SK-N-MC (cell line): ENCODE data around the gene PLG.
"Not testable (repeated sequence)": the region's sequence is repeated elsewhere in the genome, so short reads cannot be mapped to it uniquely, and the experiment has no call there.

Experiments used
- DNase-seq: peaks from one replicate; pipeline ENCODE4 v3.0.0-alpha.2; 2011; ENCODE audit warnings: low read depth, low spot score
- H3K27ac ChIP-seq: fragments of 200-600 bp; sonication (generic); 2 replicates; pipeline ENCODE4 v1.5.1; 2016; ENCODE audit warnings: mixed run types
- H3K36me3 ChIP-seq: fragments of 200-600 bp; sonication (generic); 2 replicates; pipeline ENCODE4 v1.6.1; 2017; ENCODE audit warnings: antibody characterized with exemption, low read length, mixed read lengths; ENCODE audit not compliant: insufficient read depth
- H3K4me3 ChIP-seq: fragments of 200-600 bp; sonication (generic); 2 replicates; pipeline ENCODE4 v1.5.1; 2016
- H3K9ac ChIP-seq: fragments of 200-600 bp; sonication (generic); 2 replicates; pipeline ENCODE4 v1.8.0; 2017; ENCODE audit warnings: mixed run types, mixed read lengths; ENCODE audit not compliant: insufficient read length
- H3K9me3 ChIP-seq: fragments of 200-600 bp; sonication (generic); 2 replicates; pipeline ENCODE4 v1.6.1; 2017; ENCODE audit warnings: low read depth, mild to moderate bottlenecking, antibody characterized with exemption, low read length, moderate library complexity, mixed read lengths
- EZH2 ChIP-seq: fragments of 200-600 bp; sonication (generic); IDR thresholded peaks from one replicate; pipeline ENCODE4 v1.6.1; 2017; ENCODE audit warnings: antibody characterized with exemption
- FOXP2 ChIP-seq: optimal IDR thresholded peaks from 2 replicates; pipeline ENCODE3; 2011; ENCODE audit warnings: mild to moderate bottlenecking, moderate library complexity; ENCODE audit not compliant: insufficient read depth; ENCODE audit errors: extremely low read length, control extremely low read depth
- POLR2AphosphoS5 ChIP-seq: IDR thresholded peaks from 2 replicates; pipeline ENCODE4 v1.6.1; 2012; ENCODE audit warnings: mild to moderate bottlenecking, low read depth, low read length, borderline replicate concordance

Gene PLG

DNA sequence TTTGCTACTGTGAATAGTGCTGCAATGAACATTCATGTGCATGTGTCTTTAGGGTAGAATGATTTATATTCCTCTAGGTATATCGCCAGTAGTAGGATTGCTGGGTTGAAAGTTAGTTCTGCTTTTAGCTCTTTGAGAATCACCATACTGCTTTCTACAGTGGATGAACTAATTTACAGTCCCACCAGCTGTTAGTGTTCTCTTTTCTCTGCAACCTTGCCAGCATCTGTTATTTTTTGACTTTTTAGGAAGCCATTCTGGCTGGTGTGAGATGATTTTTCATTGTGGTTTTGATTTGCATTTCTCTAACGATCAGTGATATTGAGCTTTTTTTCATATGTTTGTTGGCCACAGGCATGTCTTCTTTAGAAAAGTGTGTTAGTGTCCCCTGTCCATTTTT, 40.0 kb downstream of the PLG start:
- Histone ChIP-seq H3K9ac (no peak overlapping the region), H3K27ac (no peak overlapping the region), H3K9me3 (no peaks in the 10 kb centered on the region), H3K4me3 (no peak overlapping the region), H3K36me3 (no peaks in the 10 kb centered on the region)
- no peak for DNase-seq
- TF ChIP-seq FOXP2 (no peak), POLR2AphosphoS5 (no peak), EZH2 (no peak)

- H3K27ac ChIP-seq: no peak overlapping the region
- no peaks in the 10 kb centered on the region for H3K9me3 ChIP-seq
- TF ChIP-seq EZH2 (no peak), FOXP2 (no peak), POLR2AphosphoS5 (no peak)
- no peak overlapping the region for H3K9ac ChIP-seq
- no peaks in the 10 kb centered on the region for H3K36me3 ChIP-seq
- H3K4me3 ChIP-seq: no peak overlapping the region
- no peak for DNase-seq
Observed at GRCh38 chr6:160750276-160750689, 48.2 kb downstream of the PLG start.

DNA sequence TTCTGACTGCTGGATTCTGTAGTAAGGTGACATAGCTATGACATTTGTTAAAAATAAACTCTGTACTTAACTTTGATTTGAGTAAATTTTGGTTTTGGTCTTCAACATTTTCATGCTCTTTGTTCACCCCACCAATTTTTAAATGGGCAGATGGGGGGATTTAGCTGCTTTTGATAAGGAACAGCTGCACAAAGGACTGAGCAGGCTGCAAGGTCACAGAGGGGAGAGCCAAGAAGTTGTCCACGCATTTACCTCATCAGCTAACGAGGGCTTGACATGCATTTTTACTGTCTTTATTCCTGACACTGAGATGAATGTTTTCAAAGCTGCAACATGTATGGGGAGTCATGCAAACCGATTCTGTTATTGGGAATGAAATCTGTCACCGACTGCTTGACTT, 51.2 kb downstream of the PLG start:
- H3K36me3 ChIP-seq, DNase-seq, H3K9me3 ChIP-seq, H3K27ac ChIP-seq, H3K4me3 ChIP-seq, H3K9ac ChIP-seq: not testable (repeated sequence)

GRCh38 chr6:160755165-160755564, 53.1 kb downstream of the PLG start:
- no peaks in the 10 kb centered on the region for H3K9me3 ChIP-seq
- TF ChIP-seq FOXP2: no peak
- no peak for TF ChIP-seq EZH2
- TF ChIP-seq POLR2AphosphoS5: no peak
- DNase-seq: no peak
- H3K27ac ChIP-seq: no peak overlapping the region
- H3K9ac ChIP-seq: no peak overlapping the region
- H3K4me3 ChIP-seq: no peak overlapping the region
- H3K36me3 ChIP-seq: no peaks in the 10 kb centered on the region

- no peak for TF ChIP-seq EZH2
- no peak for TF ChIP-seq POLR2AphosphoS5
- TF ChIP-seq FOXP2: no peak
- Histone ChIP-seq H3K36me3 (no peaks in the 10 kb centered on the region), H3K9ac (no peak overlapping the region), H3K4me3 (no peak overlapping the region), H3K27ac (no peak overlapping the region), H3K9me3 (no peaks in the 10 kb centered on the region)
- DNase-seq: no peak
Observed at GRCh38 chr6:160756021-160756420, 54.0 kb downstream of the PLG start.

GRCh38 chr6:160756871-160757270, 54.8 kb downstream of the PLG start:
- no peaks in the 10 kb centered on the region; the same call in 1 of the 2 replicates for H3K9me3 ChIP-seq
- TF ChIP-seq FOXP2 (no peak), POLR2AphosphoS5 (no peak), EZH2 (no peak)
- no peak overlapping the region for H3K9ac ChIP-seq
- DNase-seq: no peak
- no peak overlapping the region for H3K27ac ChIP-seq
- no peaks in the 10 kb centered on the region for H3K36me3 ChIP-seq
- no peak overlapping the region for H3K4me3 ChIP-seq

GRCh38 chr6:160764847-160765246, 62.8 kb downstream of the PLG start:
- no peak for TF ChIP-seq FOXP2
- TF ChIP-seq EZH2: no peak
- no peak for TF ChIP-seq POLR2AphosphoS5

DNA sequence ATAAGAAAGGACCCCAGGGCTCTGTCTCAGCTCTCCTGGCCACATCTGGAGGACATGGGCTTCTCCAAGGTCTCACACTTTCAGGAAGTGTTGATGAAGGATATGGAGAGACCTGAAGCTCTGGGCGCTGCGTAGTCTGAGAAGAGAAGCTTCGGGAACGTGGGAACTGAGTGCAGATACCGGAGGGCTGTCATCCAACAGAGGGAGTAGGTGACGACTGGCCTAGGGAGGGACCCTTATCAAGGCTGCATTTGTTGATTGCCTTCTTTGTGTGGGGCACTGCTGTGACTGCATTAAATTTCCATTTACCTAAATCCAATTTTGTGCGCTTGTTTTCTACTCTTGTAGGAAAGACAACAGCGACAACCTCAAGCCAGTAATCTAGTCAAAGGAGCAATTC, 63.4 kb downstream of the PLG start:
- Histone ChIP-seq H3K9me3 (no peaks in the 10 kb centered on the region; the same call in 1 of the 2 replicates), H3K36me3 (no peaks in the 10 kb centered on the region), H3K9ac (no peak overlapping the region), H3K4me3 (no peak overlapping the region), H3K27ac (no peak overlapping the region)
- TF ChIP-seq POLR2AphosphoS5 (no peak), EZH2 (no peak), FOXP2 (no peak)
- no peak for DNase-seq

More at GRCh38 chr6:160764847-160765246, 62.8 kb downstream of the PLG start:
- no peak for DNase-seq
- Histone ChIP-seq H3K27ac (no peak overlapping the region), H3K9ac (no peak overlapping the region), H3K4me3 (no peak overlapping the region), H3K9me3 (no peaks in the 10 kb centered on the region; the same call in 1 of the 2 replicates), H3K36me3 (no peaks in the 10 kb centered on the region)

GRCh38 chr6:160766657-160766988, 64.6 kb downstream of the PLG start:
- Histone ChIP-seq H3K4me3 (no peak overlapping the region), H3K9me3 (no peaks in the 10 kb centered on the region; the same call in 1 of the 2 replicates), H3K9ac (no peak overlapping the region), H3K36me3 (no peaks in the 10 kb centered on the region), H3K27ac (no peak overlapping the region)
- TF ChIP-seq EZH2: no peak
- no peak for TF ChIP-seq POLR2AphosphoS5
- no peak for TF ChIP-seq FOXP2
- DNase-seq: no peak
